ENCODE results near the gene MAP3K20.

DNA sequence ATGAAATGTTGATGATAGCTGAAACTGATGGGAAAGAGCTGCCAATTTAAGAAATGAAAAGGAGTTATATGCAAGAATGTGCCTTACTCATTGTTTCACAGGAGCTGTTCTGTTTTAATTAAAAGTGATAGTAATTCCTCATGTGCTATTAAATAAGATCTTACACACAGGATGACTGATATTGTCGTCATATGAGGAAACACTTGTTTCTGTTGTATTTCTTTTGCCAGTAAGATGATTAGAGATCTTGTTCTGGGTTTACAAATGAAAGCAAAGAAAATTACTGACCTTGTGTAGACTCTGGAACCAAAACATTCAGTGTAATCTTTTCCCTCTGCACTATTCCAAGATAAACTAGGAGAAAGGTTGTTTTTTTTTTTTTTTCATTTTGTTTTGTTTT lies 123.6 kb downstream of the MAP3K20 start:
- TF ChIP-seq, protein P1, sequence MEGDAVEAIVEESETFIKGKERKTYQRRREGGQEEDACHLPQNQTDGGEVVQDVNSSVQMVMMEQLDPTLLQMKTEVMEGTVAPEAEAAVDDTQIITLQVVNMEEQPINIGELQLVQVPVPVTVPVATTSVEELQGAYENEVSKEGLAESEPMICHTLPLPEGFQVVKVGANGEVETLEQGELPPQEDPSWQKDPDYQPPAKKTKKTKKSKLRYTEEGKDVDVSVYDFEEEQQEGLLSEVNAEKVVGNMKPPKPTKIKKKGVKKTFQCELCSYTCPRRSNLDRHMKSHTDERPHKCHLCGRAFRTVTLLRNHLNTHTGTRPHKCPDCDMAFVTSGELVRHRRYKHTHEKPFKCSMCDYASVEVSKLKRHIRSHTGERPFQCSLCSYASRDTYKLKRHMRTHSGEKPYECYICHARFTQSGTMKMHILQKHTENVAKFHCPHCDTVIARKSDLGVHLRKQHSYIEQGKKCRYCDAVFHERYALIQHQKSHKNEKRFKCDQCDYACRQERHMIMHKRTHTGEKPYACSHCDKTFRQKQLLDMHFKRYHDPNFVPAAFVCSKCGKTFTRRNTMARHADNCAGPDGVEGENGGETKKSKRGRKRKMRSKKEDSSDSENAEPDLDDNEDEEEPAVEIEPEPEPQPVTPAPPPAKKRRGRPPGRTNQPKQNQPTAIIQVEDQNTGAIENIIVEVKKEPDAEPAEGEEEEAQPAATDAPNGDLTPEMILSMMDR (conservative IDR thresholded peaks at IDR 0.05; ENCODE audit: low read depth, low read length) = no peak
- no peak for TF ChIP-seq EZH2 (IDR thresholded peaks at IDR 0.05; ENCODE audit: borderline replicate concordance, low read depth, low read length, poor library complexity, severe bottlenecking)

All from A673 (cell line).